C4-2B (cell line): Measurements from ENCODE around the gene SYP.

Experiments used
- H3K27ac ChIP-seq: fragments of 450-650 bp; 2 replicates; pipeline ENCODE4 v1.5.1; 2017
- ZFX ChIP-seq: fragments of 450-650 bp; IDR thresholded peaks from 2 replicates; pipeline ENCODE4 v1.6.1; 2017
- TF ChIP-seq, protein P1 (sequence below): fragments of 450-650 bp; conservative IDR thresholded peaks from 2 replicates; pipeline ENCODE4 v1.5.1; 2017; ENCODE audit warnings: mild to moderate bottlenecking

SYP gene

DNA sequence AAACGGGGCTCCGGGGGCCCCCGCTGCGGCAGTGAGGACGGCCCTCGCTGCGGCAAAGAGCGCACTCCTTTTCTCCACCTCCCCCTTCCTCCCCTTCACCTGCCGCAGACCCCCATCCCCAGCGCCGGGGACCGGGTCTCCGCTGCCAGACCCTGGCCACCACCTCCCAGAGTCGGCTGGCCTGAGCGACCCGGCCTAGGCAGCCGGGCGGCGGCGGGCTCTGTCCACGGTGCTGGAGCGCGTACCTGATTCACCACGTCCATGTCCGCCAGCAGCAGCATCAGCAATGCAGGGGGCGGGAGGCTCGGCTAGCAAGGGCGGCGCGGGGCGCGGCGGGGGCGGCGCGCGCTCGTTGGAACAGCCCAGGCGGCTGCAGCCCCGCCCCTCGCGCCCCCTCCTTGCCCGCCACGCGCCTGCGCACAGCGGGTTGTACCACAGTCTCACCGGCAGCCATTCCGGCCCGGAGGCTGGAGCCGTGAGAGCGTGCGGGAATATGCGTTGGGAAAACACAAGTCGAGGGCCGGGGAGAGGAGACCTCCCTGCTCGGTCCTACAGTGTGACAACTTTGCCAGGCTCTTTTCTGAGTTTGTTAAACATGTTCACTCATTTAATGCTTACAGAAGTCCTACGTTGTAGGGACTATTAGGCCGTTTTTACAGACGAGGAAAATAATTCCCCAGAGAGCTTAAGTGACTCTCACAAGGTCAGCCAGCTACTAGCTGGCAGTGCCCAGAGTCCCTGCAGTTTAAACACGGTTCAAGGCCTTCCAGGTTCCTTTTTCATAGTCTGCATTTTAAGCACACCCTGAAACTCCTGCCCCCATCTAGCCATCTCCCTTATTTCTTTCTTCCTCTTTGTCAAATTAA lies at the start of gene SYP:
Gene SYP (minus strand): TSS at position 288 of the 866 bp plus-strand sequence. CDS start 7 bp downstream, at position 281.
- TF ChIP-seq, protein P1, sequence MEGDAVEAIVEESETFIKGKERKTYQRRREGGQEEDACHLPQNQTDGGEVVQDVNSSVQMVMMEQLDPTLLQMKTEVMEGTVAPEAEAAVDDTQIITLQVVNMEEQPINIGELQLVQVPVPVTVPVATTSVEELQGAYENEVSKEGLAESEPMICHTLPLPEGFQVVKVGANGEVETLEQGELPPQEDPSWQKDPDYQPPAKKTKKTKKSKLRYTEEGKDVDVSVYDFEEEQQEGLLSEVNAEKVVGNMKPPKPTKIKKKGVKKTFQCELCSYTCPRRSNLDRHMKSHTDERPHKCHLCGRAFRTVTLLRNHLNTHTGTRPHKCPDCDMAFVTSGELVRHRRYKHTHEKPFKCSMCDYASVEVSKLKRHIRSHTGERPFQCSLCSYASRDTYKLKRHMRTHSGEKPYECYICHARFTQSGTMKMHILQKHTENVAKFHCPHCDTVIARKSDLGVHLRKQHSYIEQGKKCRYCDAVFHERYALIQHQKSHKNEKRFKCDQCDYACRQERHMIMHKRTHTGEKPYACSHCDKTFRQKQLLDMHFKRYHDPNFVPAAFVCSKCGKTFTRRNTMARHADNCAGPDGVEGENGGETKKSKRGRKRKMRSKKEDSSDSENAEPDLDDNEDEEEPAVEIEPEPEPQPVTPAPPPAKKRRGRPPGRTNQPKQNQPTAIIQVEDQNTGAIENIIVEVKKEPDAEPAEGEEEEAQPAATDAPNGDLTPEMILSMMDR: no peak
- no peak for TF ChIP-seq ZFX

DNA sequence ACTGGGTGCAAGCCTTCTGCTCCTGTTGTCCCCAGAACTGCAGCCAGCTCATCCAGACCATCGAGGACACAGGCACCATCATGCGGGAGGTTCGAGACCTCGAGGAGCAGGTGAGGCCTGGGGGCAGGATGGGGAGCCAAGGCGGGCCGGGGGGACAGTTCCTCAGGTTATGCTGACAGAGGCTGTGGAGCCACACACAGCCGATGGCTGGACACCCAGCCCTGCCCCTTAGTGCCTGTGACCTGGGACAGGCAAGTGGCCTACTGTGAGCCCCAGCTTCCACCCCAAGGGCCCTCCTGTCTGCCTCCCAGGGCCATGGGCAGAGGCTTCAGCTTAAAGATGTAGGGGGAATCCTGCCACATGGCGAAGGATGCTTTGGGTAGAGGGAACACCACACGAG lies 49.6 kb upstream of the SYP start:
- TF ChIP-seq ZFX: no peak
- TF ChIP-seq, protein P1: no peak
- H3K27ac ChIP-seq: no peak overlapping the region

More for the DNA sequence above, at the start of gene SYP:
- H3K27ac ChIP-seq: peak within 1 kb of the TSS; percentile 39

DNA sequence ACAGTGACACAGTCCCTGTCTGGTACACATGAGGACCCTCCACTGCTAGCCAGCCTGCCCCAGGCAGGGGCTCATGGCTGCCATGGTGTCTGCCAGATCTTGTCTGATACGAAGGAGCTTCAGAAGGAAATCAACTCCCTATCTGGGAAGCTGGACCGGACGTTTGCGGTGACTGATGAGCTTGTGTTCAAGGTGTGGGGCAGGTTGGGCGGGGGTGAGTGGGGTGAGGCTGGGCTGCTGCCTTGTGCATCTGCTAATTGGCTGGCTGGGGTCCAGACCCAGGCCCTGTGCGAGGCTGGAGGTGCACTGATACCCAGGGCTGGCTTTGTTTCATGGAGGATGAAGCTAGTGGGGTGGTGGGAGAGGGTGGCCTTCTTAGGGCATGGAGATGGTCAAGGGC lies 49.1 kb upstream of the SYP start:
- no peak for TF ChIP-seq ZFX
- TF ChIP-seq, protein P1: no peak
- H3K27ac ChIP-seq: no peak overlapping the region

DNA sequence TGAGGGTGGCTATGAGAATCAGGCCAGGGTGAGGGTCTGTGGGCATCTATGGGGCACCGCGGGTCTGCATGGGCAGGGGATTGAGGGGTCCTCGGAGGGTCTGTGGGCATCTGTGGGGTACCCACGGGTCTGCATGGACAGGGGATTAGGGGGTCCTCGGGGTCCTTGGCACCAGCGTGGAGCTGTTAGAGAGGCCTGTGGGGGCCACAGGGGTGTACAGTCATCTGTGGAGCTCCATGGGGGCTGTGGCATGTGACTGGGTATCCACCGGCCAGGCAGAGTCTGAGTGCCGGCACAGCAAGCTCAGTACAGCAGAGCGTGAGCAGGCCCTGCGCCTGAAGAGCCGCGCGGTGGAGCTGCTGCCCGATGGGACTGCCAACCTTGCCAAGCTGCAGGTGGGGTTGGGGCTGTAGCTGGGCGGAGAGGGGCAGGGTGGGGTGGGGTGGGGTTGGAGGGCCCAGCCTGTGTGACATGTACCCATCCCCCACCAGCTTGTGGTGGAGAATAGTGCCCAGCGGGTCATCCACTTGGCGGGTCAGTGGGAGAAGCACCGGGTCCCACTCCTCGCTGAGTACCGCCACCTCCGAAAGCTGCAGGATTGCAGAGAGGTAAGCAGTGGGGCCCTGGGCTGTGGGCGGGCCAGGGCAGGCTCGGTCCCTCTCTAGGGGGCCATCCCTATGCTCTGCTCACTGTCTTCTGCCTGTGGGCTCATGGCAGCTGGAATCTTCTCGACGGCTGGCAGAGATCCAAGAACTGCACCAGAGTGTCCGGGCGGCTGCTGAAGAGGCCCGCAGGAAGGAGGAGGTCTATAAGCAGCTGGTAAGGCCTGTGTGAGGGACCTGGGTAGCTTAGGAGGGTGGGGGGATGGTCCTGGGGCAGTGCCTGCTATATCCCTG lies 48.2 kb upstream of the SYP start:
- H3K27ac ChIP-seq: no peak overlapping the region
- TF ChIP-seq, protein P1: no peak
- no peak for TF ChIP-seq ZFX

DNA sequence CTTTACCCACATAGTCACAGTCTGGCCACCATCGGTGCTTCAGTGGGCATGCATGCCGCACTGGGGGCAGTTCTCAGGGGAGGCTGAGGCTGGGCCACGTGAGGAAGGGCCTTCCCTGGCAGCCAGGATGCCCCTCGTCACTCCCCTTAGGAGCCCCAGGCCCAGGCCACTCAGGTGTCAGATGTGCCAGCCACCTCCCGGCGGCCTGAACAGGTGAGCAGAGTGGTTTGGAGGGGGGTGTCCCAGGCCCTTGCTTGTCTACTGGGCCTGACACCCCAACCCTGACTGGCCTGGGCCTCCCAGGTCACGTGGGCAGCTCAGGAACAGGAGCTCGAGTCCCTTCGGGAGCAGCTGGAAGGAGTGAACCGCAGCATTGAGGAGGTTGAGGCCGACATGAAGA lies 47.4 kb upstream of the SYP start:
- TF ChIP-seq, protein P1: no peak
- TF ChIP-seq ZFX: no peak
- no peak overlapping the region for H3K27ac ChIP-seq

DNA sequence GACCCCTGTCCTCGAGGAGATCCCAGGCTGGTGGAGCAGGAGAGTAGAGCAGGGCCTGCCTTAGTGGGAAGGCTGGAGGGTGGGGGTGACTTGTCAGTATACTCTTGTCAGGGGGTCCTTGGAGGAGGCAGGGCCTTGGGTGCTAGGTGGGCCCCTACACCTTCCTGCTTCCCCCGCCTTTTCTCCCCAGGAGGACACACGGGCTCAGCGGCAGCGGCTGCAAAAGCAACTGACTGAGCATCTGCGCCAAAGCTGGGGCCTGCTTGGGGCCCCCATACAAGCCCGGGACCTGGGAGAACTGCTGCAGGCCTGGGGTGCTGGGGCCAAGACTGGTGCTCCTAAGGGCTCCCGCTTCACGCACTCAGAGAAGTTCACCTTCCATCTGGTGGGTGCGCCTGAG lies 46.5 kb upstream of the SYP start:
- TF ChIP-seq, protein P1: no peak
- TF ChIP-seq ZFX: no peak
- no peak overlapping the region for H3K27ac ChIP-seq

DNA sequence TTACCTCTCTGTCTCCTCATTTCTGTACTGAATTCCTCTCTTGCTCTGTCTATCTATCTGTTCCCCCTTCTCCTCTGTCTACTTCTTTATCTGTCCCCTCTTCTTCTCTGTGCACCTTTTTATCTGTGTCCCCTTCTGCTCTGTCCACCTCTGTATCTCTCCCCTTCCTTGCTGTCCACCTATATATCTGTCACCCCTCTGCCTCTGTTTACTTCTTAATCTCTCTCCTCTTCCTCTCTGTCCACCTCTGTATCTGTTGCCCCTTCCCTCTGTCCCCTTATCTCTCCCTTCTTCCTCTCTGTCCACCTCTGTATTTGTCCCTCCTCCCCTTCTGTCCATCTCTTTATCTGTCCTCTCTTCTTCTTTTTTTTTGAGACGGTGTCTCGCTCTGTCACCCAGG lies 44.2 kb upstream of the SYP start:
- TF ChIP-seq, protein P1: no peak
- no peak for TF ChIP-seq ZFX
- no peak overlapping the region for H3K27ac ChIP-seq
